ENCODE data around the gene ATG16L2.
"Not testable (repeated sequence)": the region's sequence is repeated elsewhere in the genome, so short reads cannot be mapped to it uniquely, and the experiment has no call there.

Gene ATG16L2

GRCh38 chr11:72779495-72780128 is 34.6 kb upstream of the ATG16L2 start:
- DNase-seq, result no peak

GRCh38 chr11:72780296-72781062 is 33.7 kb upstream of the ATG16L2 start:
- no peak for DNase-seq

GRCh38 chr11:72781063-72781312 is 33.2 kb upstream of the ATG16L2 start:
- DNase-seq, result no peak

GRCh38 chr11:72781313-72782080 is 32.7 kb upstream of the ATG16L2 start:
- DNase-seq, result no peak

DNA sequence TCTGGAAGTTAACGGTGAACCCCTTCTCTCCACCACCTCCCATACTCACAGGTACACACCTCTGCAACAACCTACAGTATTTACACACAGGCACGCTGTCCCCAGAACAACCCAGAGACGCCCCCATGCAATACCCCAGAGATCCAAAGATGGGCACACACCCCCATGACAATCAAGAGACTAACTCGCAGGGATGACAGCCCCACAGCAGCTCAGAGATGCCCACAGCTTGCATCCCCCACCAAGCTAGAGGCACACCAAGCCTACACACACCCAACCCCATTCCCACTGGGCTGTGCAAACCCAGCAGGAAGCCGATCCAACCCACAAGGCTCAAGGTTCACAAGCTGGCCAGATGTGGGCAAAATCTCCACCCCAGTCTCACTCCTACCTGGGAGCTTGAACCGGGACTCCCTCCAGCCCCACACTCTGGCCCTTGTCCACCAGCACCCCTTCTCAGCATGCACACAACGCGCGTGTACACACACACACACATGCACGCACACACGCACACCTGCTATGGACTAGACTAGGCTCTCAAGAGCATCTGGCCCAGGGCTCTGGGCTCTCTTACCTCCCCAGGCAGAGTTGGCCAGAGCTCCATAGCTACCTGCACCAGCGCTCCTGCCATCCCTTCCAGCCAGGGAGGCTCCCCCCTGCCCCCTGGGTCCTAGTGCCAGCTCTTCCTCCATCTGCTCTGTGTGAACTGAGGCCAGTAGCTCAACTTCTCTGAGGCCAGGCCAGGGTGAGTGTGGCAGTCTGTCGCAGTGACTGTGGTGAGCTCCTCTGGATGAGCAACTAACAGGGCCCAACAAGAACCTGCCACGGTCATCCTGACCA is 31.9 kb upstream of the ATG16L2 start:
- DNase-seq, result no peak

- DNase-seq, result no peak
Measured at GRCh38 chr11:72783144-72783905, 30.9 kb upstream of the ATG16L2 start.

GRCh38 chr11:72784662-72785061 is 29.5 kb upstream of the ATG16L2 start:
- DNase-seq, result no peak

DNA sequence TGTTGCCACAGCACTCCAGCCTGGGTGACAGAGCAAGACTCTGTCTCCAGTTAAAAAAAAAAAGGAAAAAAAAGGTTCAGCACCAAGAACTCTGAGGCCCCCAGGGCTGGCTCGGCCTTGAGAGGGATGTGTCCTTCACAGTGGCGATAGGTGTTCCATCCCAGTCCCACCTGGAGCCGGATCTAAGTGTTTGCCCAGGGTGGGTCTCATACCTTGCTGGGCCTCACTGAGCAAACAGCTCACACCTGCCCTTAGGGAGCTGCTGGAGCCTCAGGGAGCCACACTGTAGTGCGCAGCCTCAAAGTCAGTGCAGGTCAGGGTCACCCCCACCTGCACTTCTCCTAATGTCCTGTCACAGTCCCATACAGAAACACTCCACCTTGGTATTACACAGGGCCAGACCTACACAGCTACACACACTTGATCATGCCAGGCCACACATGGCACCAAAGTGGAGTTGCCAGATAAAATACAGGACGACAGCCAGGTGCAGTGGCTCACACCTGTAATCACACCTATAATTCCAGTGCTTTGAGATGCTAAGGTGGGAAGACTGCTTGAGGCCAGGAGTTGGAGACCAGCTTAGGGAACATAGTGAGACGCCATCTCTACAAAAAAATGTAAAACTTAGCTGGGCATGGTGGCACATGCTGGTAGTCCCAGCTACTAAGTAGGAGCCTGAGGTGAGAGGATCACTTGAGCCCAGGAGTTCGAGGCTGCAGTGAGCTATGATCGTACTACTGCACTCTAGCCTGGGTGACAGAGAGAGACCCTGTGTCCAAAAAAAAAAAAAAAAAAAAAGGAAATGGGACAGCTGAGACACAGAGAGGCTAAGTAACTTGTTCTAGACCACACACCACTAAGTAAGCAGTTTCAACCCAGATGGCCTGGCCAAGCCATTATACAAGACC is 27.7 kb upstream of the ATG16L2 start:
- no peak for DNase-seq

- DNase-seq, result peak; percentile 36
Measured at GRCh38 chr11:72787216-72788104, 26.8 kb upstream of the ATG16L2 start.

DNA sequence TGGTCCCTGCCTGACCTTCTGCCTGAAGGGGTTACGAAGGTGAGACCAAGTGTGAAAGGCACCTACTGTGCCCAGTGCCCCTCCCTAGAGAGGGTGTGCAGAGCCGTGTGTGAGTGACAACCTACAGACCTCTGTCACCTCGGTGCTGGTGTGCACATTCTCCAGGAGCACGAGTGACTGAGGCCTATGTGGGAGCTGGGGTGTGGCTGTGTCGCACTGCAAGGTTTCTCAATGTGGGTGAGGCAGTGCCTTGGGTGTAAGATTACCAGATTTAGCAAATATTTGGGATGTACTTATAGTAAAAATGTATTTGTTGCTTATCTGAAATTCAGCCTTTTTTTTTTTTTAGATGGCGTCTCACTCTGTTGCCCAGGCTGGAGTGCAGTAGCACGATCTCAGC is 26.0 kb upstream of the ATG16L2 start:
- no peak for DNase-seq

DNA sequence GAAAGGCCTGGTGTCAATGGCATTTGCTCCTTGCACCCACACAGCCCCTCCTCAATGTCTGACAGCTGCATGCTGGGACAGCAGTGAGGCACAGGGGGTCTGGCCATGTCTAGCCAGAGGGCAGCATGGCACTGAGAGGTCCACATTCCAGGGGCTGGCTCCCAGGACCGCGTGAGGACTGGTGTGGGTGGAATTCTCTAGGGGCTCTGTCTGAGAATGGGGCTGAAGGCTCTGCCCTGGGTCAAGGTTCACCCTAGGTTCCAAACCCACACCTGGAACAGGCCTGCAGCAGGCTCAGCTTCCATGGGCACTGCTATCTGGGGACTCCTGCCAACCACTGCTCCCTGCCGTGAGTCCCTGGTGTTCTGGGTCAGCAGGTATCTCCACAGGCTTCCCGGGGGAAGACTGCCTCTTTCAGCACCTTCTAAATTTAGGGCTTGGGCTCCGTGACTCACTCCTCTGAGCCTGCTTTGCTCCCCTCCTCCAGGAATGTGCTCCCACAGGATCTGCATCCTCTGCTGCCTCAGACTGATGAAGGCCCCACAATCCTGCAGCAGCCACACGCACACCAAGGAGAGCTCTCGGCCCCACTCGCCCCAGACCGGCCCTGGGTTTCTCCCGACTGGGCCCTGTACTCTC is 24.6 kb upstream of the ATG16L2 start:
- no peak for DNase-seq

GRCh38 chr11:72791228-72791627 is 23.0 kb upstream of the ATG16L2 start:
- not testable (repeated sequence) for DNase-seq

GRCh38 chr11:72792437-72793021 is 21.7 kb upstream of the ATG16L2 start:
- DNase-seq, result no peak

DNA sequence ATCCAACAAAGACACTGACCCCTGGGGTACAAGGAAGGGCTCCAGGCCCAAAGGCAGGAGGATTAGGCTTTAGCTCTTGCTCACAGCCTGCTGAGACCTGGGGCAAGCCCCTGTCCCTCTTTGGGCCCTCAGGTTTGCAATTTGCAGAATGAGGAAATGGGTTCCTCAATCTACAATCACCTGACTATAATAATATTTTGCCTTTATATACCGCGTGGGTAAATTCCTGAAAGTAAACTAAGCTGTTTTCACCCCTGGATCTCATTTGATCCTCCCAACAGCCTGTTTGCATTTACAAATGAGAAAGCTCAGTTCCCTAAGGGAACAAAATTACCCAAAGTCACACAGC is 21.2 kb upstream of the ATG16L2 start:
- no peak for DNase-seq

DNA sequence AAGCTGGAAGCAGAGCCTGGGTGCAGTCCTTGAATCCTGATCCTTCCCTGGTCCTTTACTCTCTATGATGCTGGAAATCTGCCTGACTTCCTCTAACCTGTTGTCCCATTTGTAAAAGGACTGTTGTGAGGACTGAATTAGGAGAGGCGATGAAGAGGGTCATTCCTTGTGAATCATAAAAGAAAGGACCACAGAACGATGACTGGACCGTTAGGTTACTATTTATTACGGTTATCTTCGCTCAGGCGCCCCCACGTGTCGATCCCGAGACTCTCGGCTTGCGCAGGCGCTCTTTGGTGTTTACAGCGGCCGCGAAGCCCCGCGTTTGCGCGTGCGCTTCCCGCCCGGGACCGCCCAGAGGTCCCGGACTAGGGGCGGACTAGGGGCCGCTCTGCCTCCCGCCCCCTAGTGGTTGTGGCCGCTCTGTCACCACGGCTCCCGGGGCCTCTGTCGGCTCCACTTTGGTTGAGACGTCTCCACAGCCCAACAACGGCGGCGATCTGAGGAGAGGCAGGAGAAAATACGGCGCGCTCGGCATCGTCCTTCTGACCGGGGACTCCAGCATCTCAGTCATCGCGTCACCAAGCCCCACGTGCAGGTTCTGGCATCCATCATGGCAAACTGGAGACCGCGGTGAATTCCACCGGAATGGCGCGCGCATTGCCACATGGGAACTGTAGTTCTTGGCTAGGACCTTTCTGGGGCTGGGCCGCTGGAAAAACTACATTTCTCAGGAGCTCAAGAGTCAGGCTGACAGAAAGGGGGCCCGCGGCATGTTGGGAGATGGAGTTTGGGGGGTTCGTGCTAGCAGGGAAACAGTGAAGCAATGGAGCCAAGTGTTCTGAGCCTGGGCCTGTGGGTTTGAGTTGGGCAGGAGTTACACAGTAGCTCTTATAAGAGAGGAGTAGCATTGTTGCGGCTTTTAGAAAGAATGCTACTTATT is 20.5 kb upstream of the ATG16L2 start, which contains the start of gene STARD10:
TSS of gene STARD10 (minus strand) at position 623 of the 943 bp plus-strand sequence. CDS start 12,866 bp downstream, outside the sequence.
- peak; percentile 96 for DNase-seq

DNA sequence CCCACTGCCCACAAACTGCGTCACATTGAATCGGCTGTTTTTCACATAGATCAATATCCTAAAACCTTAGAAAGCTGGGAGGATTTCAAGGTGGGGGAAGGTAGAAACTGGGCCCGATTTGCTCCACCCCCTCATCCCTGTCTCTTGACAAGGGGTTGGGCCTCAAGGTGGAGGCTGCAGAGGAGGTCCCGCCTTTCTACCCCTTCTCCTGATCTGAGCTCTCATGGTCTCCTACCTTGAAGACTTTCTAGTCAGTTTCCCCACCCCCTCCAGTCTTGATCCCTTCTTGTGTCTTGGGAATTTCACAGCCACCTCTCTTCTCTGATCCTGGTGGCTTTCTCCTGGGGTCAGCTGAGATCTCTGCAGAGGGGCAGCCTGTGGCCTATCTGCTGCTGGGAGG is 15.8 kb upstream of the ATG16L2 start:
- DNase-seq, result no peak

- no peak for DNase-seq
Measured at GRCh38 chr11:72799441-72799840, 14.8 kb upstream of the ATG16L2 start.

GRCh38 chr11:72802822-72803221 is 11.4 kb upstream of the ATG16L2 start:
- no peak for DNase-seq
